Measurements from ENCODE around the gene MAGEL2.

GRCh38 chr15:23687143-23687470, 39.4 kb upstream of the MAGEL2 start, which contains the start of gene NDN:
- TF ChIP-seq CTCF (IDR thresholded peaks at IDR 0.05) (no peak), ZSCAN18 (CRISPR knock-in tag; IDR thresholded peaks at IDR 0.05) (no peak), MAX (CRISPR knock-in tag; IDR thresholded peaks at IDR 0.05) (no peak), NR2C2 (CRISPR knock-in tag; IDR thresholded peaks at IDR 0.05) (no peak), PRDM15 (CRISPR knock-in tag; IDR thresholded peaks at IDR 0.05) (no peak)
